ENCODE measurements around the gene ABCF2. TPM values are rescaled to one million over a fixed set of nuclear protein-coding genes. Genes with fewer than 3 reads are reported as not detected.

The ABCF2 gene
- 39.8 and 50.4 TPM in 2 replicates for total RNA-seq (ENCODE audit: low replicate concordance)

DNA sequence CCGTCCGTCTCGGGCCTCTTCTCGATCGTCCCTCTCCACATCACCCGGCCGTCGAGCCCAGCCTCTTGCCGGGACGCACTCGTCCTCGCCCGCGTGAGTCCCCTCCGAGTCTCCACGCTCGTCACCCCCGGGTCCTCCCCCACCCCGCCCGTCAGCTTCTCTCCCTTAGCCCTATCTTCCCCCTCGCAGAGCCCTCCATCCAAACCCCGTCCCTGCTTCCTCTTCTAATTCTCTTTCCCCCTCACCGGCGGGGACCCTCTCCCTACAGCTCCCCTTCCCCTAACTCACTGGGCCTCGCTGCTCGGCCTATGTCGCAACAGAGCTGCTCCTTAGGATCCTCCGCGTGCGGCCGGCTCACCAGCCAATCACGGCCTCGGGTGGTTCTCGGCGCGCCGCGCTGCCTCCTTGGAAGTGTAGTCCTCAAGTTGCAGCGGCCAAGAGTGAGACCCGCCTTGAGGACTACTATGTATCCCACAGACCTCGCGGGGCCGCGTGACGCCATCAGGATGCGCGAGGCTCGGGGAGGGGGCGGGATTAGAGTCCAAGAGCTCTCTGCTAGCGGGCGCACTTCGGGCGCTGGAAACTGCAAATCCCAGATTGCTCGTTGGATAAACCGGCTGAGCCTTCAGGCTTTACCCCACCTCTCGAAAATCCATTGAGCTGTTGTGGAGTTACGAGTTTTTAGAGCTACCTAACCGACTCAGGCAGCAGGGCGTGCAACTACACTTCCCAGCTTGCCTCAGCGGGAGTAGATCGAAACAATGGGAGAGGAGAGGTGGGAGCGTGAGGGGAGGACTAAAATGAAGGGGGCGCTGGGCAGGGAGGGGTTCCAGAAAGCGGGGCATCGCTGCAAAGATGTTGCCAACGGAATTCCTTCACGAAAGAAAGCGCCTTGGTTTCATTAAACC is at the start of gene ABCF2:
Gene ABCF2, minus strand, starts transcription at position 331 of the 908 bp plus-strand sequence. CDS start 747 bp downstream, outside the sequence.

DNA sequence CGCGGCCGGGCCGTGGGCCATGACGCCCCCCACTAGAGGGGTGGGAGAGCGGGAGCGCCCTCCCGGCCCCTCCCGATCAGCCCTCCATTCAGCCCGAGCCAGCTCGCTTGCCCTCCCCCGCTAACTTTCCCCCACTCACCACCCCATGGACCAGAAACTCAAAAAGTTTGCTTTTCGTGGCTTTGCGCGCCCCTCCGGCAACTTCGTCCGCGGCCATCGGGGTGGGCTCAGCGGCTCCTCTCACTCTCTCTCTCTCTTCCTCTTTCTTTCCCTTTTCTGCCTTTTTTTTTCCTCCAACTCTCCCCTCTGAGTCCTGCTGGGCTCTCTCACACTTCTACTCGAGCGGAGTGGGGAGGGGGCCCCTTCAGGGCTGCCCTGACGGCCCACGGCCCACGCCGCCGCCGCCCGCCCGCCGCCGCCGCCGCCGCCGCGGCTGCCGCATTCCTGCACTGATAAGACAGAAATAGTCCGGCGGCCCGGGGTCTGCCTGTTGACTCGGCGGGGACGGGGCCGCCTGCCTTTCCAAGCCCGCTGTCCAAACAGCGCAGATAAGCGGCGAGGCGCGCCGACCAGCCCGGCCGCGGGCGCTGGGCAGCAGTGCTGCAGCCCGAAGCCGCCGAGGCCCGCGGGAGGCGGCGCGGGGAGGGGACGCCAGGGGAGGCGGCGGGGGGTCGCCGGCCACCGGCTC is 21.5 kb upstream of the ABCF2 start, which contains the start of gene SMARCD3:
Gene SMARCD3, minus strand, starts transcription at position 349 of the 688 bp plus-strand sequence. Its CDS starts 132 bp downstream, at position 217.

DNA sequence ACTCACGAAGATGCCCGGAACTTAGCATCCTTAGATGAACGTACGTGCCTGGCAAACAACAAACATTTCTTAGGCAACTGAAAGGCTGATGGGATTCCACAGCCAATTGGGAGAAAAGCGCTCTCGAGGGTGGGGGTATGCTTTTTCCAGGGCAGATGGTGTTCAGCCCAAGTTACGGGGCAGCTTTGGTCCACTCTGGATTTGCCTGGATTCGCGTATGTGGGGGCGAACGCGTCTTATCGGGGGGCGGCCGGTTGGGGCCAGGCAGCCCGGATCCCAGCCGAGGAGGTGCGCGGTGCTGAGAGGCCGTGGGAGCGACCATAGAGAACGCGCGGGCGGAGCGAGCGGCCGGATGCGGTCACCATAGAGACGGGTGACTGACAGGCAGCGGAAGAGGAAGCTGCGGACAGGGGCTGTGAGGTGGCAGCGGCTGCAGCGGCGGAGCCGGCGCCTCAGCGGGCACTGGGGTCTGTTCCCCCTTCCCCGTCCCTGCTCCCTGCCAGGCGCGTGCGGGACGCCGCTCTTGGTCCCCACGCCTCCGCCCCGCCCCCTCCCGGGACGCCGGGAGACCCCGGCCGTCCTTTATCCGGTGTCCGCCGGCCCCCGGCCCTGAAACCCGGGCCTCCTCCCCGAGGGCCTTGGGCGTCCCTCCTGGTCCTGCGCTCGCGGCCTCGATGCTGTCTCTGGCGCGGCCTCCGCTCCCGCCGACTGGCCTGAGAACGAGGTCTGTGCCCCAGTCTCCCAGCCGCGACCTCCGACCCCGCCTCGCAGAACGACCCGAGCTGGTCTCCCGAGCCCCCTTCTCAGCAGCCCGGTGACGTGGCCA is 5.3 kb upstream of the ABCF2 start, which contains the start of gene CHPF2:
Gene CHPF2, plus strand, starts transcription at position 393 of the 826 bp plus-strand sequence. CDS start 1,529 bp downstream, outside the sequence.

DNA sequence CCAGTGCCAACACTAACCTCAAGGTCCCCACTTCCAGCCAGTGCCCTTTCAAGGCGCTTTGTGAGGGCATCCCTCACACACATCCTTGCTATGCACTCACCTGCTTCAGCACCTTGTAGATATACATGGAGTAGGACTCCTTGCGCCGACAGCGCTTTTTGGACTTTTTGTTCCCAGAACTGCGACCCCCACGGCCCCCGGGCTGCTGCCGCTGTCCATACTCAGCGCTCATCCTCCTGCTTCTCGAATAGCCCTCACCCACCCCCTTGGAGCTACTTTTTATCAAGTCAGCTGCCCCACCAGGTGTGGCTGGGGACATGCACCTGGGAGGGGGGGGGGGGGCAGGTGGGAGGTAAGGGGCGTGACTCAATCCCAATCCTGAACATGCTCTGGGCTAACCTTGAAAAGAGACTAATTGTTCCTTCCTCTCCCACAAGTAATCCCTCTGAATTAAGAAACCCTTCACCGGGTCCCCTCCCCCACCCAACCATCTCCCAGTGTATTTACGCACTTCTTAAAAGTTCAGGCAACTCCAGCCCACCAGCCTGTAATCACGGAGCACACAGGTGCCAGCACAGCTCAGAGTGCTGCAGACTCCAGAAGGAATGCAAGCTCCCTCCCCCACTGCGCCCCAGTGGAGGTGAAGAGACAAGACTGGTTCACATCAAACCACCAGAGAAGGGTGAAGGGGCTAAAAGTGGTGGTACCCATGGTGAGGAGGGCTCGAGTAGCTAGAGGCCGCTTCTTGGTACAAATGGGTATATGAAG is 16.7 kb downstream of the ABCF2 start, which contains the start of gene H2BK1:
Gene H2BK1, minus strand, starts transcription at position 402 of the 768 bp plus-strand sequence. Its CDS starts 170 bp downstream, at position 232.

DNA sequence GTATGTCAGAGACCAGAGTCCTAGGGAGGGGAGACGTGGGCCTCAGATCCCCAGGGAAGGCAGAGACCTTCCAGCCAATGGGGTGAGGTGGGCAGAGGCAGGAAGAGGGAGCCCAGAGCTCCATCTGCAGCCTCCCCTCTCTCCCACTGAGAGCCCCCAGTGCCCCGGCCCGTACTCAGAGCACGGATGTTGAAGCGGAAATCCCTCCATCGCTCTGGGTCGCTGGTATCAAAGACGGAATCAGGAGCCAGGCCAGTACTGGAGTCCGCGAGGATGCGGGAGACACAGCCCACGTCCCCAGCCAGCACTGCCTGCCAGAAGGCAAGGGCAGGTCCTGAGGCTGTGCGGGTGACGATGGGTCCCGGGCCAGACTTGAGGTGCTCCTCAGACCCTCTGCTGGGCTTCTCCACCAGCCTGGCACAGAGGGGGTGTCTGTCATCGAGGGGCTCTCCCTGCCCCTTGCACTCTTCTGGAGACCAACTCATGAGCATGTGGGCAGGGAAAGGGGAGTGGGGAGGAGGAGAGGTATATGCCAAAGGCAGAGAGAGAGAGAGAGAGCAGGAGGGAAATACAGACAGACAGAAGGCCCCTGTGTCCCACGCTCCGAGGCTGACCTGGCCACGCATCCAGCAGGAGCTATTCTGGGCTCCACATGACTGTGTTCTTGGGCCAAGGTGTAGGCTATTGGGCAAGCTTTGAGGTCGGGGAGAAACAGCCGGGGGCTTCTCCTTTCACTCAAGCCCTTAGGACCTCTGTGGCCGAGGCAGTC is 40.2 kb downstream of the ABCF2 start, which contains the start of gene ASB10:
Gene ASB10, minus strand, starts transcription at position 611 of the 769 bp plus-strand sequence. Its CDS starts 120 bp downstream, at position 491.

DNA sequence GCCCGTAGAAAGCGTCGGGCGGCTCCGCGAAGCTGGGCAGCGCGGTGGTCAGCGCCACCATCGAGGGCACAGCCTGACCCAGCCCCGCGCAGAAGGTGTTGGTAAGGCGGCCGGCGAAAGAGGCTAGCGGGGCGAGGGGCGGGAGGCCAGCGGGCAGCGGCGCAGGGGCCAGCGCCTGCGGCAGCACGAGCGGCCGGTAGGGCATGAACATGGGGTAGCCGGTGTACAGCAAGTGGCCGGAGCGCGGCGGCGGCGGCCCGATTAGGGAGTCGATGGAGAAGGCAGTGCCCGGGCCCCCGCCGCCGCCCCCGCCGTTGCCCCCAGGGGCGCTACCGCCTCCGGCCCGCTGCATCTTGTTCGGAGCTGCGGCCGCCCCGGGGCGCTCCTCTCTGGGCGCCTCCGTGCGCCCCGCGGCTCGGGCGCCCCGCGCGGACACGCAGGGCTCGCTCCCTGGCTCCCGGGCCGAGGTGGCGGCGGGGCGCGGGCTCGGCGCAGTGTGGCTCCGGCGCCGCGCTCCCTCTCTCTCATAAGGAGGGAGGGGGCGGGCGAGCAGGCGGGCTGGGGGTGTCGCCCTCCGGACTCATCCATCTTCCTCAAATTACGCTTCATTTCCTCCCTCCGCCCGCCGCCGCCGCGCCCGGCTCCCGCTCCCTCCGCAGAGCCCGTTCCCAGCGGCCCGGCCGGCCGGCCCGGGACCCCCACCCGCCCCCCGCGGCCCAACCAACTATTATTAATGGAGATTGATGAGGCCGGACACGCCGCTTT is 59.6 kb downstream of the ABCF2 start, which contains the start of gene GBX1:
Gene GBX1, minus strand, starts transcription at position 498 of the 765 bp plus-strand sequence. Its CDS starts 146 bp downstream, at position 352.

Other genes starting within 250 kb of the ABCF2 start
- 0.08 TPM in 1 of 2 replicates, not detected in the other for gene KCNH2, start 248.9 kb downstream of the ABCF2 start, total RNA-seq (ENCODE audit: low replicate concordance)
- 0.53 and 1.3 TPM in 2 replicates for gene NOS3, start 236.2 kb downstream of the ABCF2 start, total RNA-seq (ENCODE audit: low replicate concordance)
- gene ATG9B, start 202.7 kb downstream of the ABCF2 start, total RNA-seq (ENCODE audit: low replicate concordance) = 0.23 TPM in 1 of 2 replicates, not detected in the other
- 17.1 and 24.2 TPM in 2 replicates for gene ABCB8, start 198.8 kb downstream of the ABCF2 start, total RNA-seq (ENCODE audit: low replicate concordance)
- 0.23 TPM in 1 of 2 replicates, not detected in the other for gene ASIC3, start 178.7 kb downstream of the ABCF2 start, total RNA-seq (ENCODE audit: low replicate concordance)
- gene CDK5, start 169.3 kb downstream of the ABCF2 start, total RNA-seq (ENCODE audit: low replicate concordance) = 18.5 and 35.2 TPM in 2 replicates
- gene SLC4A2, start 167.6 kb downstream of the ABCF2 start, total RNA-seq (ENCODE audit: low replicate concordance) = 89.1 and 103 TPM in 2 replicates
- 40.1 and 78.2 TPM in 2 replicates for gene FASTK, start 146.4 kb downstream of the ABCF2 start, total RNA-seq (ENCODE audit: low replicate concordance)
- 7.8 and 22.4 TPM in 2 replicates for gene TMUB1, start 143.7 kb downstream of the ABCF2 start, total RNA-seq (ENCODE audit: low replicate concordance)
- gene AGAP3, start 140.7 kb downstream of the ABCF2 start, total RNA-seq (ENCODE audit: low replicate concordance) = 31.1 and 36.3 TPM in 2 replicates
- gene GBX1, start 59.5 kb downstream of the ABCF2 start, total RNA-seq (ENCODE audit: low replicate concordance) = not detected in 2 replicates
- gene ASB10, start 40.0 kb downstream of the ABCF2 start, total RNA-seq (ENCODE audit: low replicate concordance) = not detected in 2 replicates
- gene H2BK1, start 16.7 kb downstream of the ABCF2 start, total RNA-seq (ENCODE audit: low replicate concordance) = not detected in 2 replicates
- 40.2 and 71.5 TPM in 2 replicates for gene CHPF2, start 5.3 kb upstream of the ABCF2 start, total RNA-seq (ENCODE audit: low replicate concordance)
- 20.7 and 55.0 TPM in 2 replicates for gene SMARCD3, start 21.5 kb upstream of the ABCF2 start, total RNA-seq (ENCODE audit: low replicate concordance)
- 32.2 and 35.6 TPM in 2 replicates for gene NUB1, start 114.6 kb upstream of the ABCF2 start, total RNA-seq (ENCODE audit: low replicate concordance)
- 0.08 and 1.1 TPM in 2 replicates for gene WDR86, start 182.8 kb upstream of the ABCF2 start, total RNA-seq (ENCODE audit: low replicate concordance)
- gene CRYGN, start 212.9 kb upstream of the ABCF2 start, total RNA-seq (ENCODE audit: low replicate concordance) = not detected in 2 replicates